GM19395 (cell line): ENCODE measurements around the gene UBR4.
A peak's percentile ranks its signal among the peaks of the same experiment; 100 is the strongest.
"Not testable (repeated sequence)": the region's sequence is repeated elsewhere in the genome, so short reads cannot be mapped to it uniquely, and the experiment has no call there.

ENCODE experiments used
- ATAC-seq: cut with Tn5 transposase; IDR thresholded peaks from one replicate; pipeline ENCODE4 v1.9.1; 2021; ENCODE audit warnings: mild to moderate bottlenecking, moderate library complexity; ENCODE audit not compliant: unreplicated experiment

Gene UBR4

DNA sequence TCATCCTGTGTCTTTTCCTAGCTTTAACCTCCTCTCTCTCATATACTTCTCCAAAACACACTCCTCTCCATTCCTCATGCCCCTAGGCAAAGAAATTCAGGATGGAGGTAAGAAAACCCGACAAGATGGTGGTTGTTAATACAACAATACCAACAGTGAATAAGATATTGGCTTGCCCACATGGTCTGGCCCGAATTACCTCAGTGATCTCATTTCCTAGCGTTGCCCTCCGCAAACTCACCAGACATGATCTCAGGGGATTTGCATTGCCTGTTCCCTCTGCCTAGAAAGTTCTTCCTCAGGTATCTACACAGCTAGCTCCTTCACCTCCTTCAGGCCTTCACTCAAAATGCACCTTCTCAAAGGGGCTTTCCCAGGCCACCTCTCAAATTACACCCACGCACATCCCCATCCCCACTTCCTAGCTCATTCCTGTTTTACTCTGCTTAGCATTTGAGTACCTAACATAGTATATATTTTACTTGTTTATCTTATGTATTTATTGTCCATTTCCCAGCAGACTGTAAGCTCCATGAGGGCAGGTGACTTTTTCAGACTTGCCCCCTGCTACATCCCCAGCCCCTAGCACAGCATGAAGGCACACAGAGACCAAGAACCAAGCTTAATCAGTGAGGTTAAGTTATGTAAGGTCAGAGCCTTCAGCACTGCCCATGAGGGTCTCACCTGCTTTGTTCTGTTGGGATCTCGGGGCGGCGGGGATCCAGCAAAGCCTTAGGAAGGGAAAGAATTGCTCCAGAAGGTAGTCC lies 10.2 kb upstream of the UBR4 start:
- ATAC-seq, result no peak

DNA sequence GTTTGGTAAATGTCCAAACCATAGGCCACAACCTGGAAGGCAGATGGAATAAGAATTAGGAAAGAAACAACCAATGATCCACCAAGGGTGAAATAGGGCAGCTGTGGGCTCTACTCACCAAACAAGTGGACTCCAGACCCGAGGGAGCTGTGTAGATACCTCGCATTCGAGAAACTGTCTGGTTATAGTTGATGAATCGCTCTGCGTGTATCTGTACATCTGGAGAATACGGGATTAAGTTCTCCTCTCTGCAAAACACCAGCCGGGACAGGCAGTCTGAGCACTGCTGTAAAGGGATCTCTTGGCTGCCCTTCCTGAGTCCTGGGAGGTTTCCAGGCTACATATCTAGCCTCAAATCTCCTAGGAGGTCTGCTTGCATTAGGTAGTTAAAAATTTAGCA lies 9.4 kb upstream of the UBR4 start:
- no peak for ATAC-seq

DNA sequence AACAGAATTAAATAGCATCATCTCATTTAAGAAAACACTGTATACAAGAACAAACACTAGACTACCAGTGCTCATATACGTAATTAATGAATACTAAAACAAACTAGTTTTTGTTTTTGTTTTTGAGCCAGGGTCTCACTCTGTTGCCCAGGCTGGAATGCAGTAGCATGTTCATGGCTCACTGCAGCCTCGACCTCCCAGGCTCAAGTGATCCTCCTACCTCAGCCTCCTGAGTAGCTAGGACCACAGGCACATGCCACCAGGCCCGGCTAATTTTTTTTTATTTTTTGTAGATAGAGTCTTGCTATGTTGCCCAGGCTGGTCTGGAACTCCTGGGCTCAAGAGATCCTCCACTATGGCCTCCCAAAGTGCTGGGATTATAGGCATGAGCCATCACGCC lies 6.5 kb upstream of the UBR4 start:
- not testable (repeated sequence) for ATAC-seq

DNA sequence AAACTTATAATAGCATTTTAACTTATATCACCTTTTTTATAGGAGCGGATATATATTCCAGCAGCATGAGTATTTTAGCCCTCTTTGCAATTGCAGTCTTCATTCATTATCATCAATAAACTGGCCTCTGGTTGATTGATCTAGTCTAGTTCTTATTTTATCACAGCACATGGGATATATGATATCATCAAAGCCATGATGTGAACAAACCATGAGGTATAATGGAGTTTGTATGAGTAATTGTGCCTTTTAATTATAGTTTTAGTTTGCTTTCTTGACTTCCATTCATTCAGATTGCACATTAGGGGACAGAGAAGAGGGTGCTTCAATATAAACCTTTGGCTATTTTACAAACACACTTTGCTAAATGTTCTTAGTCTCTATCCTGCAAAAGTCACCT lies 3.5 kb upstream of the UBR4 start:
- no peak for ATAC-seq

DNA sequence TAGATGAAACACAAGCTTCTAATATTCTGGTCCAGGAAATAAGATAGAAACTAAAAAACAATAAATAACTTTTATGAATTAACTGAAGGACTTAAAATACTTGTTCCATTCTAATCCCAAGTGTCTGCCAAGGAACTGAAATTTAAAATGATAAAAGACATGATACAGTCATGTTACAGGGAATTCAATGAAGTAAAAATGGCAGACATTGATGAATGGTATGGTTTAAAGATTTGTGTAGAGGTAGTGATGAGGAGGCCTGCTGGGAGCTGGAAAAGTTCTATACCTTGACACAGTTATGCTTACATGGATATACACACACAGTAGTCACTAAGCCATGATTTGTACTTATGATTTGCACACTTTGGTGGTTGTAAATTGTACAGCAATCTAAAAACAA lies 2.1 kb upstream of the UBR4 start:
- ATAC-seq, result no peak

DNA sequence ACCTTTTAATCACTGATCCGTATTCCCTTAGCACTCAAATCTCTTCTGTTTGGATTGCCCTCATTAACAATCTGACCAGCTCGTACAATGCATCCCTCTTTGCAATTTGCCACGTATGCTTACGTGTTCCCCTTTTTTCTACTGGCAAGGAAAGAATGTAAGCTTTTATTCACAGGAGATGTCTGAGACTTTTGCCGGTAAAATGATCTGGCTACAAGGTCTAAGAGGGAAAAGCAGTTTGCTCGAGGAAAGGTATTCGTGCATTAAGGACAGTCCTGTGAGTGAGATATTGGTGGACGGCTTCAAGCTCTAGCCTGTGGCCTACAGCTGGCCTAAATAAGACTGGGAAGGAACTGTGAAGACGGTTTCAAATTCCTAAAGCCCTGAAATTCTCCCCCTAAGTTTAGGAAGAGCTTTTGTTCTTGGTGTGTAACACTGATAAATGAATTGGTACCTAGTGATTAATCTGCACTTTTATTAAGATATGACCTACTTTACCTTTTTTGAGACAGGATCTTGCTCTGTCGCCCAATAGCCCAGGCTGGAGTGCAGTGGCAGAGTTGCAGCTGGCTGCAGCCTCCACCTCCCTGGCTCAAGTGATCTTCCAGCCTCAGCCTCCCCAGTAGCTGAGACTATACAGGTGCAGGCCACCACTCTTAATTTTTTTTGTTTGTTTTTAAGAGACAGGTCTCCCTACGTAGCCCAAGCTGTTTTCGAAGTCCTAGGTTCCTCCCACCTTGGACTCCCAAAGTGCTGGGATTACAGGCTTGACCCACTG lies 895 bp upstream of the UBR4 start:
- ATAC-seq, result no peak

DNA sequence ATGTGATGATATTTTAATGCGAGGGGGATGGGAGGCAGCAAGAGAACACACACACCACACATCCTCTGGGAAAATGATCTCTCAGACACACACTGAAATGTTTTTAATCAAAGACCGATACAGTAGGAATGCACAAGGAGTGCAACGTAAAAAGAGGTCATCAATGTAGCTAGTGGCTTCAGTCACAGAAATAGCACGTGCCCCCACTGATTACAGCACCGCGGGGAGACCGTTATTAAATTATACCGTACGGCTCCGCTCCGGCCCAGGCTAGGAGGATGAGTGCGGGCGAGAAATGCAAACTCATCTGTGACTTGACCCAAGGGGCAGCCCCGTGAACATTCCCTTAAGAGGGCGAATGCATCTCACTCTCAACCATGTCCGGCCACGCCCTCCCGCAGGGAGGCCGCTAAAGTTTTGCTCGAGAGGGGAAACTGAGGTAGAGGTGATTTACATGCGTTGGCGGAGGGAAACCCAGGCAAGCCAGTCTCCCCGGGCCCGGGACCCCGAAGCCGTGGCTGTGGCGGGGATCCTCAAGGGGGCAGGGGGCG lies 552 bp downstream of the UBR4 start:
- ATAC-seq, result peak; percentile 62

DNA sequence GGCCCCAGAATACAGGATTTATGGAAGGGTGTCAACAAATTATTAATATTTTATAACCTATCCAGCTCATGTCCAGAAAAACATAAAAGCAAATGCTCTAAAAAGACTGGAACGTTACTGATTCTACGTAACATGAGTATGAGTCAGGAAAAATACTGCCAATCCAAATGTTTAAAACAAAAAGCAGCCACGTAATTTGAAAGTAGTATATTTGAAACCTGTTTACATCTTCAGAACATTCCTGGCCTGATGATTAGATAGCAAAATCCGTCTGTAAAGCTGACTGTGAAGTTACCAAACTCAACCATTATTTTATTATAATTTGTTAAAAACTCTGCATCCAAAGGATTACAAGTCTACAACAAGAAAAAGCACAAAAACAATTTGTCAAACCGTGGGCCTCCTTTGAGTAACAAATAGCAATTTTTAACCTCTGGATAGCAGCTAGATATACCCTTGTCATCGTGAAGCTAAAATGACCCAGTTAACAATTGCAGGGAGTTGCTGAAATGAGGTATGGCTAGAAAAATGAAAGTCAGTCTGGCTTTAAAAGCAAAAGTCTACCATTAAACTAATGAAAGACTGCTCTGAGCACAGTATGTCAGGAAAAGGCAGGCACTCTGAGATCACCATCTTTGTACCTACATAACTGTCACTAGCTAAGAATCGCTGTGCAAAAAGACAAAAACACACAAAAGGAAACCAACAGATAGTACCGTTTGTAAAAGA lies 1.2 kb downstream of the UBR4 start:
- no peak for ATAC-seq

DNA sequence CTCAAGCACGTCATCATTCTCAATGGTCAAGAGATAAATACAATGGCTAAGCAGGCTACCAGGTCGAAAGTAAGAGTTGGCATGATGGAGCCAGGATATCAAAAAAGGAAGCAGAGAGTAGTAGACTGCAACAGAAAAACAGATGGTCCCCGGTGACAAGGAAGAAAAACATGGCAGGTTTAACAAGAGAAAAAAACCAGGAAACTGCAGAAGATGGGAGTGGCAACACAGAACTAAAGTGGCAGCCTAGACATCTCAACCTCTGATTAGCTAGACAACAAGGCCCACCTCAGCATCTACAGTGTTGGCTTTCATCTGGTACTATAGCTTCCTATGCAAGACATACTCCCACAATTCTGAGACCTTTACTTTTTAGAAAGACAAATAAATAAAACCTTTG lies 3.1 kb downstream of the UBR4 start:
- no peak for ATAC-seq

DNA sequence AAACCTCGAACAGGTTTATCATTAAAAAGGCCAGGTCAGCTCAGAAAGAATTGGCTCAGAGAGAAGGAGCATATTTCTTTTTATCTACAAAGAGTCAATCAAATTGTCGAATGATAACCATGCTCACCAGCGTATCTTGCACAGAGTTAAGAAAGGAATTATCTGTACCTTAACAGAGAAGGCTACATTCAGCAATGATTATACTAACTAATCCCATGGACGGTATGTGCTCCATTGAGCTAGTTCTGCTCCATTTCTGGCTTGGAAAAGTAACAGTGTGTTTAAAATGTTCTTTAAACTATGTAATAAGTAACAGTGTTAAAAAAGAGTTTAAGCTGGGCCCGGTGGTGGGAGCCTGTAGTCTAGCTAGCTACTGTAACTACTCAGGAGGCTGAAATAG lies 4.2 kb downstream of the UBR4 start:
- ATAC-seq, result no peak

DNA sequence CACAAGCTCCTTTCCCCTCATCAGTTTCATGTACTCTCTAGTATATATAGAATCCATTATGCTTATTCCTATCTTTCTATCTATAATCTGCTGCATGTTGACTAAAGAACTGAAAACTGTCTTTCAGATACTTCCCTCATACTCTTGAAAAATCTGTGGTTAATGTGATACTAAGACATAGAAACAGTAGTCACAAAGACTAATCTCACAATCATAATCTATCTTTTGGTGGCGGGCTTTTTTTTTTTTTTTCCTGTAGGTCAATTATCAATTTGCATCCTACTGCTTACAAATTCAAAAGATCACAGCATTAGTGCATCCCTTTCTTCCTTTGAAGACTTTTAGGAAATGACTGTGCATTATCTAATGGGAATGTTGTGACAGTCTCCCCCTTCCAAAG lies 4.7 kb downstream of the UBR4 start:
- ATAC-seq, result no peak

DNA sequence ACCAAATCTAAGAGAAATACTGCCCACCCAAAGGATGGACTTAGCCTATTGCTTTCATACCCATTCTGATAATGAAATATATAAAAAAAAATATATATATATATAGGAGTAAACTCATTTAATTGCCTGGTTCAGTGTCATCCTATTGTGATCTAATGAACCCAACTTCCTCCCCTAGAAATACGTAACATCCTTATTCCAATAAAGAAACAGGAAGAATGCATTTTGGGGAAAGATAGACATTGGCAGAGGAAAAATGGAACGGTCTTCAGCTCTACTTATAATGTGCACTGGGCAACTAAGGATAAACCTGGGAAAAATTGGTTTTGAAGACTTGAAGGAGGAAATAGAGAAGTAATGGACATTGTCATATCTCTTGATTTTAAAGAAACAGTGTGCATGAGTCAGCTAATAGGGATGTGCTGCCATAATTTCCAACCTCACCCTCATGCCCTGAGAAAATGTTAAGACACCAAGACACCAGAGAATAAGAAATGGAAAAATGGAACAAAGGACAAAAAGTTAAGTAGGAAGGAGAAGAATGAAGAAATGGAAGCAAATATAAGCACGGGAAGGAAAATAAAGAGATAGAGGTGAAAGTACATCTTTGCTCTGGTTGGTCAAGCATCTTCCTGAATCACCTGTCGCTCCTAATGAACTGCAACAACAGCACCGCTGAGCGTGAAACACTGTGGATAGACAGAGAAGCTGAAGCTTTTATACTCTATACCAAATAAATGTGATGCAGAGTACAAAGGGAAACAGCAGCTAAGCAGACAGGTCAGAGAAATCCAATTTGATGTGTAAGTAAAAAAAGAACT lies 5.4 kb downstream of the UBR4 start:
- no peak for ATAC-seq

DNA sequence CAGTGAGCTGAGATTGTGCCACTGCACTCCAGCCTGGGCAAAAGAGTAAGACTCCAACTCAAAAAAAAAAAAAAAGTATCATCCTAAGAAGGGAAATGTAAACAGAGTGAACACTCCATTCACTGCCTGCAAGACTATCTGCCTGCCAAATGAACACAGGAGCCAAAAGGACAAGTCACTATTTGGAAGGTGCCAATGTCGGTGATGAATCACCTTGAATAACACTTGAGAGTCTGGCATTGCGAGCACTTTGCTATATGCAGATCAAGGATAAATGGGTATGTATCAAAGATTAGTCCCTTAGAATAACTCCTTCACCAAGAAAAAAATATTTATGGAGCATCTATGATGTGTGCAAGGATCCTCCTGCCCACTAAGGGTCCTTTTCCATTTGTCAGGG lies 6.6 kb downstream of the UBR4 start:
- ATAC-seq, result no peak

DNA sequence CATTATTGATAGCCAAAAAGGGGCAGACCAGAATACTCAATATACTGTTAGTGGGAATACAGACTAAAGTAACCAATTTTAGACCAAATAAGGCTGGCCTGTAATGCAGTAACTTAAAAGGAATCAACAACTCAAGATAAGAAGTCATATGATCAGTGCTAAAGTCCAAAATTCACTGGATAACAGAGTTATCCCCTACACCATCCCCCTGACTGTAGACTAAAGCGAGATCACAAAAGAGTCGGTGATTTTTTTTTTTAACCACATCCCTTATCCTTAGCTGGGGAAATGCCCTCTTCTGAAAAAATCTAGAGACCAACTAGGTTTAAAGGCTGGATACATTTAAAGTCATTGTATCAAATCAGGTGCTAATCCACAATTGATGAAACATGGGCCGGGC lies 7.7 kb downstream of the UBR4 start:
- ATAC-seq, result no peak

DNA sequence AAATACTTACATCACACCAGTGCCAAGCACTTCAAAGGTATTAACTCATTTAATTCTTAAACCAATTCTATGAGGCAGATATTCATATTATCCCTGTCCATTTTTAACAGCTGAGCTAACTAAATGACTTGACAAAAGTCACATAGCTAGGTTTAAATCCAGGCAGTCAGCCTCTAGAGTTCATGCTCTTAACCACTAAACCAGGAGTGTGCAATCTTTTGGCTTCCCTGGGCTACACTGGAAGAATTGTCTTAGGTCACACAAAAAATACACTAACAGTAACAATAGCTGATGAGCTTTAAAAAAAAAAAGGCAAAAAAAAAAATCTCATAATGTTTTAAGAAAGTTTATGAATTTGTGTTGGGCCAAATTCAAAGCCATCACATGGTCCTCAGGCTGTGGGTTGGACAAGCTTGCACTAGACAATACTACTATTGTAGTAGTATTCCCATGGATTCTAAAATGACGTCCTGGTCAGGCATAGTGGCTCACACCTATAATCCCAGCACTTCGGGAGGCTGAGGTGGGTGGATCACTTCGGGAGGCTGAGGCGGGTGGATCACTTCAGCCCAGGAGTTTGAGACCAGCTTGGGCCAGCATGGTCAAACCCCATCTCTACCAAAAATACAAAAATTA lies 10.0 kb downstream of the UBR4 start:
- no peak for ATAC-seq

DNA sequence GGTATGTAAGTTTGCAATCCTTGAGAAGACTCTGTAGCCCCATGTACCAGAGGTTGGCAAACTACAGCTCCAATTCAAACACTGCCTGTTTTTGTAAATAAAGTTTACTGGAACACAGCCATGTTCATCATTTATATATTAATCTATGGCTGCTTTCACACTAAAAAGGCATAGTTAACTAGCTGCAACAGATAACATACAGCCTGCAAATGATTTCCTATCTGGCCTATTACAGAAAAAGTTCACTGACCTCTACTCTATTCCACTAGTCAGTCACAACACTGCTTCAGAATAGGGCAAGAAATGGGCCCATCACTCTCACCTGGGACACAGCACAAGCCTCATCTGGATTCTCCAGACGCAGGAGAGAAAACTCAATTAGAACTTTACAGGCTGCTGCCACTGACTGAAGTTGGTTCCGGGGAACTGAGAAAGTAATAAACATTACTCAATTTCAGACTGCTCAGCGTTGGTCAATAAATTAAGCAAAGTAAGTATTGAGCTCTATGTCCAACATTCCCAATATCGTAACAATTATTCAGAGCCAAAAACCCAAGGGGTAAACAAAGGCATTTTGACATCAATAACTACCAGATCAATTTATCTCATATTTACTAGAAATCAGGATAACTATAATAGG lies 10.6 kb downstream of the UBR4 start:
- ATAC-seq, result no peak

DNA sequence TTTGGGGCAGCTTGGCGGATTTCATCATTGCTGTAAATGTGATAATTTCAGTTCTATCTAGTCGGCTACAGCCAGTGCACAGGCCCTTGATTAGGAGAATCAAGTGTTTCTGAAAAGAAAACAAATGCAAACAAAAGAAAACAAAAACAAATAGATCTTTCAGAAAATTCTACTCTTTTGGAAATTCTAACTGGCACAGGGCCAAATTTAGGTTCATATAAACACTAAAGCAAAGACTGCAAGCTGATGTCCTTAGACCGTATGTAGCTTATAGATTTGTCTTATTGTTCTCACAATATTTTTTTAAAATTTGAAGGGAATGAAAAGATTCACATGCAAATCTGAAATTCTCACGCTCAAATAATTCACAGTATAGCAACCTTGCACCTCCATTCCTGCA lies 11.2 kb downstream of the UBR4 start:
- ATAC-seq, result no peak

DNA sequence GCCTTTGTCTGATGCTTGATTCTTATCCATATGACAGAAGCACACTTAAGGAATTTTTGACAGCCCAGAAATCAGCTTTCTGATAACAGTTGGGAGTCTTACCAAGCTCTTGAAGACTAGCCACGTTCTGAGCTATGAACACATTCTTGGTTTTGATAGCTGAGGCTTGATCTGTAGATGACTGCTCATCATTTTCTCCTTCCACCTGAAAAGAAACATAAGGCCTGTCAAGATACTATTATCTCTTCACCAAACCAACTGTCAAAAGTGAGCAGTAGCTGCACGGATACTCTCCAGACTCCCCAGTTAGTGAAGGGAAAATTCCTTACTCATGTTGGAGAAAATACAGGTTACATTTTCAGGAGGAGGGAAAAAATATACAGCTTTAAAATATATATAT lies 12.2 kb downstream of the UBR4 start:
- no peak for ATAC-seq

DNA sequence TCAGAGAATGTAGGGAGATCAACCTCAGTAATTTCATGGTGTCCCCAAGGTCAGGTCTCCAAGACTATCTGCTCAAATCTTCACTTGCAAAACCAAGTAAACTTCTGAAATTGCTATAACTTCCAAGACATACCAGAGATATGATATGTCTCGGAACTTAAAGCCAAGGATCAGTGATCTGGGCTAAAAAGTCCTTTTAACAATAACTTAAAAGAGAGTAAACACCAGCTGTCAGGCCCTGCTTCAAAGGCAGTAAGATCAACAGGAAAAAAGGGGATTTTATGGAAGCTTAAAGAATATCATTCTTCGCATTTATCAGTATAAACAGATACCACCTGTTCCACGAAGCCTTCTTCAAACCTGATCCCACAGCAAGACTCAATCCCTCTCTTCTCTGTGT lies 13.7 kb downstream of the UBR4 start:
- ATAC-seq, result no peak

DNA sequence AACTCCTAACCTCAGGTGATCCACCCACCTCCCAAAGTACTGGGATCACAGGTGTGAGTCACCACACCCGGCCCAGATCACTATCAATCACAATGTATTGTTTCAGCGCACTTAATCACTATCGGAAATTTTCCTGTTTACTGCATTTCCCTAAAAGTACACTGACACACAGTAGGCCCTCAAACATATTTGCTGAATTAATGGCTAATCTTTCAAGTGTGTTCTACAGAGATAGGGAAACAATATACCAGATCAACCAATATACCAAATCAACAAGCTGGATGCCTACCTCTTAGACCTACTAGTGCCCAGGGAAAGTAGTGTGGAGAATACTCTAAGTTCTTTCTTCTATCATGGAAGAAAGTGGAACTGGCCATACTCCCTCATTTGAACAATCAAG lies 17.1 kb downstream of the UBR4 start:
- ATAC-seq, result no peak
